IPS DF 4.7 (cell line): ENCODE data around the gene RCSD1.

Experiments used
- DNase-seq: peaks from one replicate; pipeline ENCODE4 v3.0.0-alpha.2; 2013; ENCODE audit warnings: low spot score; ENCODE audit errors: extremely low read depth

RCSD1 gene

DNA sequence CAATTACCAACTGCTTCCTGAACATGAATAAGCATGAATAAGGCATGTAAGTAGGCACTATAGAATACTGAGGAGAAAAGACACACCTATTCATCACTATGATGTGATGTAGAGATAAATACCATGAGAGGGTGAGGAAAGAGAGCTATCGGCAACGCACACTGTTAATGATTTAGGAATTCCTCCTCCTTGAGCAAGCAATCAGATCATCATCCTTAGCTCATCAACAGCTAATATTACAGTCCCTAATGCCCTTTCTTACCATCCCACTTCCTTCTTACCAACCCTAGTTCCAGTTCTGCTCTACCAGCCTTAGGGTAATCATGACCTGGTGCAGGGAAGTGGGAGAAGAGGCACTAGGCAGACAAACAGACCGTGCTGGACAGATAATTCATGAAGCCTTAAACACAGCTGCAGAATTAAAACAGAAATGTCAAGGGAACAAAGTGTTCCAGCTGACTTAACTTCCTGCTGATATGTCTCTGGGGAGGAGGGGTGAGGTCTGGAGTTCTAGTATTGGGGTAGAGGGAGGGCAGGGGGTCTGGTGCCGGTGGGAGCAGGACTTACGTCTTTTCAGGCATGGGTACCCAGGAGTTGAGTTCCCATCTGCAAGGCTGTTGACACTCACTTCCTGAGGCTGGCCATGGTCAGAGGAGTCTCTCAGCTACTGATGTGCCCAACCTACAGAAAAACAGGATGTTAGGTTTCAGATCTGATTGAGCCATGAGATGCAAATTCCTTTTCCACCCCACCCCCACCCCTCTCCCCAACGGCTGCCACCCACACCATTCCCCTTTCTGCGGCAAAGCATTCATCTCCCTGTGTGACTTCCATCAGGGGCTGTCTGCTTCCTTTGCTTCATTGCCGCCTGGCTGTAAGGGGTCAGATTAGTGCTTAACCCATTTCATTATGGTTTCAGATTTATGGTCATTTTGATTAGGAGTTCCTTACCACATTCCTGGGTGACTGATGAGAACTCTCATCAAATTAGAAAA, 12.6 kb upstream of the RCSD1 start:
- DNase-seq = no peak

DNA sequence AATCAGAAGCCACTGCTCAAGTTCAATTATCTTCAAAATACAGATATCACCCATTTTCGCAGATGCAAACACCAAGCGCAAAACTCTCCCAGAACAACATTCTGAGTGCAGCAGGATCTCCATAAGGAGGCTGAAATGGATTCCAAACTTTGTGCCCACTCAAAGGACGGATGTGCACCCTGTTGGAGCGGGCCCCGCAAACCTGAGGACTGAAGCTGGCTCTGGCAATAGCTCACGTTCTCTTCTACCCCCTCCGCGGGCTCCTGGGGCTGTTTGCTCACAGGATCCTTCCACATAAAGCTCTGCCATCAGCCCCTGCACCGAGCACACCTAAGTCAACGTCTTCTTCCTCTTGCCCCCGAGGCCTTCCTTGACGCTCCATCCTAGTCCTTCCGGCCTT, 11.7 kb upstream of the RCSD1 start:
- DNase-seq = no peak

DNA sequence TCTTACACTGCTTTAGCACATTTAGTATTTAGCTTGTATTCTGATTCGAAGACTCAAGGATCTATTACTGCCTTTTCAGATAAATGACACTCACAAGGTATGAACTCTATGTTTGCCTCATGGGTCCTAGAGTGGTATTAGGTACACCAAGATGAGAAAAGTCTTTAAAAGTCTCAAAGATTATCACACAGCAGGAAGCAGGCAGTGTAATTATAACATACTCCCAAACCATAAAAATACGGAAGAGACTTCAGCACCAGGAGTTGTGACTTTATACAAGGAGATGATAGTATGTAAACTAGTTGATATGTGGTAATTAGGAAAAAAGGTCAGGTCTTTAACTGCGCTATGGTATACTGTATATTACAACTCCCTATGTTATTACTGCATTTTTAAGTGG, 11.2 kb upstream of the RCSD1 start:
- no peak for DNase-seq

DNA sequence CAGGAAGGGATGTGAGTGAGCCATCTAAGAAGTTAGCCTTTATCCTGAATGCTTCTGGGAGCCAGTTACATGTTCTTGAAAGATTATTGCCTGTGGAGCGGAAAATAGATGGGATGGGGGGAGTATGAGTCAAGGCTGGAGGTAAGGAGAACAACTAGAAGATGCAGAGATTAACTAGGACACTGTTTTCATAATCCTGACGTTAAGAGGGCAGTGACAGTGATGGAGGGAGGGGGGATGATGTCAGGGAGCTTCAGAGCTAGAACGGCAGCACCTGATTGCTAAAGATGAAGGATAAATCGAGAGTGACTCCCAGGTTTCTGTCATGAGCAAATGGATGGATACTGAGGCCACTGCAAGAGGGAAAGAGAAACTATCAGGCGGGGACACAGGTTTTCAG, 10.0 kb upstream of the RCSD1 start:
- DNase-seq = no peak

DNA sequence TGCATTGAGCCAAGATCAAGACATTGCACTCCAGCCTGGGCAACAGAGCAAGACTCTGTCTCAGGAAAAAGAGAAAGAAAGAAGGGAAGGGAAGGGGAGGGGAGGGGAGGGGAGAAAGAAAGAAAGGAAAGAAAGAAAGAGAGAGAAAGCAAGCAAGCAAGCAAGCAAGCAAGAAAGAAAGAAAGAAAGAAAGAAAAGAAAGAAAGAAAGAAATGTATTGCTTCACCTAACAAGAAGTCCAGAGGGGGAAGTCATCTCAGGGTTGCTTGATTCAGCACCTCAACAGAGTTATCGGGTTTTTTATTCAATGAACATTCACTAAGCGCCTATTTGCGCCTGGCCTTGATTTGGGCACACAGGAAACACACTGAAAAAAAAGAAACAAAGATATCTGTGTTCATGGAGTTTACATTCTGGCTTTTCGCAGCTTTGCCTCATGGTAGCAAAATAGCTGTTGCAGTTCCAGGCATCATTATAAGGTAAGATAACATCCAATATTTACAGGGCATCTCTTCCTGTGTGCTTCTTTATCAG, 8.2 kb upstream of the RCSD1 start:
- no peak for DNase-seq

DNA sequence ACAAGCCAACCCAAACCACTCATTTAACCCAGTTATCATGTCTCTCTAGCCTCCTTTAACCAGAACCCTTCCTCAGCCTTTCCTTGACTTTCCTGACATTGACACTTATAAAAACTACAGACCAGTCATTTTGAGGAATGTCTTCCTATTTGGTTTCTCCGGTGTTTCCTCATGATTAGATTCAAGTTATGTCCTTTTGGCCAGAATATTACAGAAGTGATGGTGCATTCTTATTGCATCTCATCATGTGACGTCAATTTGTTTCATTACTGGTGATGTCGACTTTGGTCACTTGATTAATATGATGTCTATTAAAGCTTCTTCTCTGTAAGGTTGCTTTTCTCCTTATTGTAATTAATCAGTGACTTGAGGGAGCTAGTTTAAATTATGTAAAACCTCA, 6.1 kb upstream of the RCSD1 start:
- no peak for DNase-seq

DNA sequence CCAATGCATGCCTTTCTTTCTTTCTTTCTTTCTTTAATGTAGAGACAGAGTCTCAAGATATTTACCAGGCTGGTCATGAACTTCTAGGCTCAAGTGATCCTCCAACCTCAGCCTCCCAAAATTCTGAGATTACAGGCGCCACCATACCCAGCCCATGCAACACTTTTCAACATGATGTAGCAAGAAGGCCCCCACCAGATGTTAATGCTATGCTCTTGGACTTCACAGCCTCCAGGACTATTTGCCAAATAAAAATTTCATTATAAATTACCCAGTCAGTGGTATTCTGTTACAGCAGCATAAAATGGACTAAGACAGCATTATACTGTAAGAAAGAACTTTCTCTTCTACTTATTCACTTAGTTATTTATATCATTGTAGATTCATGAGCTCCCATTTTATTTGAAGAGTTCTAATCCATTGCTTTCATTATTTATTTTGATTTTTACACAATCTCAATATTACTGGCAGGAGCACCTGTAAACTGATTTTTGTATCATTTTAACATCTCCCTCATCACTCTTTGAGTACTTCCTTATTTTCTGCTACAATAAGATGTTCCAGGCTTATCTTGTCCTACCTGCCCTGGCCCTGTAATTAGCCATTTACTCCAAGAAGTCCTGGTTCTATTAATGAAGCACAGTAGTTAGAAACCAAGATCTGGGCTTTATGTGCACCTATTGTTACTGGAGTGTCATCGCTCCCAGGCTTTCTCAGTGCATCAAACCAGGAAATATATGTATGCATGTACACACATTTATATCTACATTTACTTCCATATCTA, 4.8 kb upstream of the RCSD1 start:
- no peak for DNase-seq

DNA sequence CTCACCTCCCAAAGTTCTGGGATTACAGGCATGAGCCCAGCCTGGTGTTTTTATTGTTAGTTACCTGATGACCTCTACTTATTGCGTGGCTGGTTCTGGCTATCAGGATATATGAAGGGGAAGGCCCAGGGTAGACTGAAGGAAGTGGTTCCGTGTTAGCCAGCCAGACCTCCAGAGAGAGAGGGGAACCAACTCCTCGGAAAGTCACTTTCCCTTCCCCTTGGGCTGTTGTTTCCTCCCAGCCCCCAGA, 2.5 kb upstream of the RCSD1 start:
- DNase-seq = no peak

DNA sequence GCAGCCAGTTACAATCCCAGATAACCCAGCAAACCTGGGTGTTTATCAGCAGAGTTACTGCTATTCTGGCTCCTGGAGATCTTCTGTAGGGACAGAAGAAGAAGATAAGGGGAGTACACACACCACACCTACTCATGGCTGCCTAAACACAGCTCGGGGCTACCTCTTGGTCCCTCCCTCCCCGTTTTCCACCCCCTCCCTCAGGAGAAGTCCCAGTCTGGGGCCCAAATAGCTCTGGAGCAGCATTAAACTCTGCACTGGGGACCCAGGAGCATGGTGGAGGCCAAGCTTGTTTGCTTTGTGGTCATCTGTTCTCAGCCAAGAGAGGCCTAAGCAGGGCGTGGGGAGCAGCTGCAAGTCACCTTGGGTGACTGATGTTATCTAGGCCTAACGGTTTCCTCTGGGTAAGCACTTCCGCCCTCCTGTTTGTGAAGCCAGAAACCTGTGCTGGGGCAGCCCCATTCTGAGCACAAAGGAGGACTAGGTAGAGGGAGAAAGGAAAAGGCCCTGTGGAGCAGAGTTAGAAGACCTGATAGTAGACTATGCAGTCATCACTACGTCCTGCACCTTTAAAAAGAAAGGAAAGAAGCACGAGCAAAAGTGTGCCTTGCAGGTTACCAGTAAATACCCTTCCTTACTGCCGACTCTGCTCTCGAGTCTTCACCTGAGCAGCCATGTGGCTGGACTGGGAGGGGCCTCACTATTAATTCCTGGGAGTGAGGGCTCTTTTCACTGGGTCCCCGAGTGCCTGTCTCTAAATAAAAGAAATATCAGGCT, 2.0 kb upstream of the RCSD1 start:
- DNase-seq = no peak

DNA sequence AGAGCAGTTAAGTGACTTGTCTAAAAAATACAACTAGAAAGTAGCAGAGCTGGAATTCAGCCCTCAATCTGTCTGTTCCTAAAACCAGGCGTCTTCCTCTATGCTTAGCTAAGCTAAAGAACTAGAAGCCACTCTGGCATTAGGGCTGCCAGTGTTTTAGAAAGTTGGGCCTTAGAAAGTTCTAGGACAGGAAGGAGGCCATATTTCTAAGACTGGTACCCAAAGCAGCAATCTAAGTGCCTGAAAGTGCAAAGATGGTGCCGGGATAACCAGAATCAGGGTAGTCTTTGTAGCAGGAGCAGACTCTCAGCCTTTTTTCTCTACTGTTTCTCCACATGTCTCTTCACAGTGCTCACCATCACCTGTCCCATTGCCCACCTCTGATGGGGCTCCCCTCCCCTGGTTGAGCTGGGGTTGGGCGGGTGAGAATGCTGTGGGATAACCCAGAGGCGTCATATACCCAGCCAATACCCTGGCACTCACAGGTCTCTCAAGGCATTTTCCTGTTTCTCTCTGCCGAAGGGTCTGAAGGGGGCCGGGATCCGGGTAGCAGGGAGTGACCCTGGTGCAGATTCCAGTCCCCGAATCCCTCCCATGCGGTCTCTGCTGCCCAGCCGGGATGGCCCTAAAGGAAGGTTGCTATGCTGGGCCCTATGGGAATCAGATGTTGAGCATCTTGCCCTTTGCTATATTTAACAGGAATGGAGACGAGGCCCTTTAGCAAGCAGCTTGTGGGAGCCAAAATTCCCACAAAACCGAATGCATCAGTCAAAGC, 1.1 kb upstream of the RCSD1 start:
- no peak for DNase-seq

DNA sequence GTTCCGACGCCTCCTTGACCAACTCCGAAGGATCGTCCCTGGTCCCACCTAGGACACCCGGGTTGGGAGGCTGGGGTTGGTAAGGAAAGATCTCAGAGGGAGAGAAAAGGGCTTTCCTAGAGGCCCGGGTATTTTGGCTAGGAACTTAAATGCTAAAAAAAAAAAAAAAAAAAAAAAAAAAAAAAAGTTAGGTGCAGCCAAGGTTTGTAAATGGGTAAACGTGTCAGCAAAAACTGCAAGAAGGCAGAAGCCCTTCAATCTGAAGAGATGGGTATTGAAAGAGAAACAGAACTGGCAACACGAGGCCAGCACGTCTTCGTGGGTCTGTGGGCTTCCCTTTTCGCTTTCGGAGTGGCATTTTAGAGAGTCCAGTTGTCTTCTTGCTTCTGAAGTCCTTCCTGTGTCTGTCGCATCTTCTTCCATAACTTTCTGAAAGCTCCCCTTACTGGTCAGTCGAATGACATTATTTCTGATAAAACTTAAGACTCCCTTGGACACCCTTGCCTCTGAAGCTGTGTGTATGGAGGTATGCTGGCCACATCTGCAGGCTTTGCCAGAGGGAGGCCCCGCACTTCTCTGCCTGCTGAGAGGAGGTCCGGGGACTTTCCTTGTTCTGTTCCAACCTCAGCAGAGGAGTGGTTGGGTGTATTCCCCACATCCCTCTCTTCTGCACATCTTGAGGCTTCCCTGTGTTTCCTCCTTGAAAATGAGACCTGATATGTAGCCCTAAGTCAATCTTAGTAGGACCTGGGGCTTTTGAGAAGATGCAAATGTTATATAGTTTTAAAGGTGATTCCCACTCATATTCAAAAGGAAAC, 745 bp downstream of the RCSD1 start:
- DNase-seq = no peak

DNA sequence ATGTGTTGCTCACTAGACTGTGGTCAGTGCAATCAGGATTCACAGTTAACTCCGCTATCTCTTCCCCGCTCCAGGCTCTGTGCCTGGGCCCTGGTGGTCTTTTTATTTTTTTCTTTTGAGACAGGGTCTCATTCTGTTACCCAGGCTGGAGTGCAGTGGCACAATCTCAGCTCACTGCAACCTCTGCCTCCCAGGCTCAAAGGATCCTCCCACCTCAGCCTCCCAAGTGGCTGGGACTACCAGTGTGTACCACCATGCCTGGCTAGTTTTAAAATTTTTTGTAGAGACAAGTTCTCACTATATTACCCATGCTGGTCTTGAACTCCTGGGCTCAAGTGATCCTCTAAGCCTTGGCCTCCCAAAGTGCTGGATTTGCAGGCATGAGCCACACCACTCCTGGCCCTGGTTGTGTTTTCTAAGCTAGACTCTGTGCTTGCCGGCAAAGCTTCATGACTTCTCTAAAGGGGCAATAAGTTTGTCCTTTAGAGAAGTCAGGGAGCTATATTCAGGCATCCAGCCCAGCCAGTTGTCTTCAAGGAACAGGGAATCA, 1.4 kb downstream of the RCSD1 start:
- no peak for DNase-seq

DNA sequence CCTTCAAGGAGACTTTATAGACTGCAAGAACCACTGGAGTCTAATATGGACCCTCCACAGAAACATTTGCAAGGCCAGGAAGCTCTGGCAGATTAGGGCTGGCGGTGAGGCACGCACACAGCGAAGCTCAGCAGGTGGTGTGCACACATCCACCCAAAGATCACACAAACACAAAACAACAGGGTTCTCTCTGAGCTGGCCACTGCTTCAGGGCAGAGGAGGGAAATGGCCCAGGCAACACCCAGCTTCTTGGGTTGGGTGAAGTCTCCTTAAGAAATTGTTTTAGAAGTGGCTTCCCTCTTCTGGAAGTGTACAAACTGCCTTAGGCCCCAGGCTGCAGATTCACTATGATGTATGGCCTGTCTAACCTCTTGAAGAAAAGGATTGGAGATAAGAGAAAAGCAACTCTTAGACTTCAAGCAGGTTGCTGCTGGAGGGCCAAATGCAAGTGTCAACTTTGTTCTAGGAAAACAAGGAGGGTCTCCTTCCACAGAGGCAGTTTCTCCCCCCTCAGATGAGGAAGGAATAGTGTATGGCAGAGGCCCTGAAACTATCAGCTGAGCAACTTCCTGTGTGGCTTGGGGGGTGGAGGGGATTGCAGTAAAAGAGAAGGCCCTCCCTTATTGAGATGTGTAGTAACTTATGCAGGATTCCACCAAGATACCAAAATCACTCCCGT, 2.0 kb downstream of the RCSD1 start:
- DNase-seq = no peak

DNA sequence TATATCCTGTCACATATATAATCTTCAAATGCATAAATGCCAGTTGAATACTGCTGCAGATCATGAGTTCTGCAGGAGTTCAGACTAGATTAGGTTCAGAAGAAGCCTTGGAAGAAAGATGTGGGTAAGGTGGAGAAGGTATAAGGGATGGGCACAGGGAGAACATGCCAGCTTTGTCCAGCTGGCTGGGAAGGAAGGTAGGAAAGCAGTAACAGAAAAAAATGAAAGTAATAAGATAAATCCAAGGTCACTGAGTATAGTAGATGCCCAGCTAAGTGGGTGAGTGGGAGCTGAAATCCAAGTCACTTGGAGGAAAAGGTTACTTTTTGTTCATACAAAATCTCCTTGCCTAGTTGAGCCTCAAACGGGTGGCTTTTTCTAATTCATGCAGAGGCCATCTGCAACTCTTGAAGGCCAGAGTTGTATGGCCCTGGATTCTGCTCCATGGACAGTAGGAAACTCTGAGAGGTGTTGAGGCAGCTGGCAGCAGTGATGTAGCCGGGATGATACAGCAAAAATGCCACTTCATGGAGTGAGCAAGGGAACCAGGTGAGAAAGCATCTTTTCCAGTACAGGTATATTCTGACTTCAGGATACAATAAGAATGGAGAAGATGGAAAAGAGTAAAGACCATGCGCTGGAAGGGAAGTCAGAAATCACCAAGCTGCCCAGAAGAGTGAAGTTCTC, 3.4 kb downstream of the RCSD1 start:
- DNase-seq = no peak

DNA sequence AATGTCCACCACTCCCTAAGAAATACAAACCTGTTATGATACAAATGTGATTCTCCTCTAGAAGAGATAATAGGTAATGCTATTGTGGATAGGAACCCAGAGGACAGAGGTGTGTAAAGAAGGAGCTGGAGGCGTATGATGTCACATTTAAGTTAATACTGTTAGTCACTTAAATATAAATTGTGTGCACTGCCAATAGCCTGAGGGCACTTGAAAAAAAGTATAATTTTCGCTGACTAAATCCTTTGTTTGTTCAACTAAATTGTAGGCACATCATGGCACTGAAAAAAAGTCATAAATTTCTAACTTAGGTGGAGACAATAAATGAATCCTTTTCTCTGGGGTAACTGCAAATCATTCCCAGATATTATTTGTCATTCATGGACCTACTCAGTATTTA, 4.4 kb downstream of the RCSD1 start:
- DNase-seq = no peak

DNA sequence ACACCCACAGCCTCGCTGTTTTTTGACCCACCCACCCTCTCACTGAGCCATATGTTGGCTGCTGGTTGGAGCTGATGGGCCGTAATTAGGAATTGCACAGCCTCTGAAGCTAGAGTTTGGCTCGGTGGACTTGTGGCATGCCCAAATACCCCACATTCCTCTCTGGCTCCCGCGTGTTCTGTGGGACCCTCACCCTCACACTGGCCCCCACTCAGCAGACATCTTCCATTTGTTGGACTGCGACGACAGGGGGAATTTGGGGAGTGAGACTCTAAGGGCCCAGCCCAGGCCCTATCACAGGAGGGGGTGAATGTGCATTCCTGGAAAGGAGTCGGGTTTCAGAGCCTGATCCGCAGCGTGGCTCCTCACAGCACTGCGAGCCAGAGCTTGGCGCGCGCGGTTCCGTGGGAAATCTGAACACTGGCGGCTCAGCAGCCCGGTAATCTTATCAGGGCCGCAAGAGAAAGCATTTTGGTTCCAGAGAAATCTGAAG, 5.2 kb downstream of the RCSD1 start:
- no peak for DNase-seq

DNA sequence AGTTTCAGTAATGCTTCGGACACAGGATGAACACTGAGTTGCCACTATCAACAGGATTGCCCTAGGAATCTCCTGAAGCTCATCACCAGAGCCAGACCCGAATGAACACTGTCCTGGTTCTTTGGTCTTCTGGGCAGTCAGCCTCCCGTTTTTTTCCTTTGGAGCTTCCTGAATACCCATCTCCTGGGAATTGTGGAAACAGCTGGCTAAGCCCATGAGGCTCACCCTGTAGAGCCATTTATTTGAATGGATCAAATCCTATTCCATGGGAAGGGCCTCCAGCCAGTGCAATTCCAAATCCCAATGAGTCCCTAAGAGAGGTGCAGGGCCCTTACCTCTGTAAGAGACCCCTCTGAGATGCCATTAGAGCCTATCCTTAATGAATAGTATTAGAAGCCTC, 5.9 kb downstream of the RCSD1 start:
- DNase-seq = no peak

DNA sequence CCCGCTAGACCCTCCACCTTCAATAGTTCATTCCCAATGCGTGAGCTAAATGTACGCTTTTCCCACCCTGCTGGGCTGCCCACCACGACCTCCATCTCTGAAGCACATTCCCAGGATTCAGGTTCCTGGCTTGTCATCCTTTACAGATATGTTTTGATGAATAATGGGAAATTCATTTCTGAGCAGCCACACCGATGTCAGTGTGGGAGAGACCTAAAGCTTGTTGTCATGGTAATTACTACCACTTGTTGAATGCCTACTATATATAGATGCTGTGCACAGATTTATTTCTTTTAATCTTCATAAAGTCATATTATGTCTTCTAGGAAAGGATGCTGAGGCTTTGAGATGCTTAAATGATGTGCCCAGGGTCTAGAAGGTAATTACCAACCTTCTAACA, 8.0 kb downstream of the RCSD1 start:
- DNase-seq = no peak

DNA sequence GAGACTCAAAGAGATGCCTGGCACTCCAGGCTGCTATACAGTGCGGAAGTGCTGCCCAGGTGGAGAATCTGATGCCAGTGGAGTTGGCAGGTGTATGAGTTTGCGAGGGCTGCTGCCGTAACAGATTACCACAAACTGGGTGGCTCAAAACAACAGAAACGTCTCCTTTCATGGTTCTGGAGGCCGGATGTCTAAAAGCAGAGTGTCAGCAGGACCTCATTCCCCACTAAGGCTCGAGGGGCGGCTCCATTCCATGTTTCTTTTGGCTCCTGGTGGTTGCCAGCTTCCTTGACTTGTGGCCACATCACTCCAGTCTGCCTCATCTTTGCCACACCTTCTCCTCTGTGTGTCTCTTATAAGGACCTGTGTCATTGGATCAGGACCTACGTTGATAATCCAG, 10.0 kb downstream of the RCSD1 start:
- DNase-seq = no peak
